T-helper 1 cell treated with Interleukin-12 subunit alpha and Interleukin-12 subunit beta and Interleukin-4 antibody, amounts not matched to agents 30 μg/mL and 1 μg/mL, for 36 hours (primary cell): Measurements from ENCODE around the gene ZNF213.

Experiments used
- H3K27ac Mint-ChIP-seq: one replicate; pipeline ENCODE4 v1.8.0; 2021; ENCODE audit warnings: mild to moderate bottlenecking, mixed read lengths
- H3K27me3 Mint-ChIP-seq: one replicate; pipeline ENCODE4 v1.8.0; 2021; ENCODE audit warnings: low read depth, mixed read lengths
- H3K36me3 Mint-ChIP-seq: one replicate; pipeline ENCODE4 v1.8.0; 2021; ENCODE audit warnings: low read depth, mixed read lengths
- H3K4me1 Mint-ChIP-seq: one replicate; pipeline ENCODE4 v1.8.0; 2021; ENCODE audit warnings: low read depth, mixed read lengths
- H3K4me3 Mint-ChIP-seq: one replicate; pipeline ENCODE4 v1.8.0; 2021; ENCODE audit warnings: mild to moderate bottlenecking, moderate library complexity, mixed read lengths
- H3K9me3 Mint-ChIP-seq: one replicate; pipeline ENCODE4 v1.8.0; 2021; ENCODE audit warnings: mixed read lengths

Gene ZNF213

GRCh38 chr16:3097266-3097665 is 37.6 kb upstream of the ZNF213 start:
- H3K4me1 Mint-ChIP-seq: peaks cover 44% of the 10 kb centered on the region
- H3K27ac Mint-ChIP-seq: no peak overlapping the region
- H3K36me3 Mint-ChIP-seq: peaks cover 3% of the 10 kb centered on the region
- no peak overlapping the region for H3K4me3 Mint-ChIP-seq
- no peaks in the 10 kb centered on the region for H3K9me3 Mint-ChIP-seq
- no peaks in the 10 kb centered on the region for H3K27me3 Mint-ChIP-seq

DNA sequence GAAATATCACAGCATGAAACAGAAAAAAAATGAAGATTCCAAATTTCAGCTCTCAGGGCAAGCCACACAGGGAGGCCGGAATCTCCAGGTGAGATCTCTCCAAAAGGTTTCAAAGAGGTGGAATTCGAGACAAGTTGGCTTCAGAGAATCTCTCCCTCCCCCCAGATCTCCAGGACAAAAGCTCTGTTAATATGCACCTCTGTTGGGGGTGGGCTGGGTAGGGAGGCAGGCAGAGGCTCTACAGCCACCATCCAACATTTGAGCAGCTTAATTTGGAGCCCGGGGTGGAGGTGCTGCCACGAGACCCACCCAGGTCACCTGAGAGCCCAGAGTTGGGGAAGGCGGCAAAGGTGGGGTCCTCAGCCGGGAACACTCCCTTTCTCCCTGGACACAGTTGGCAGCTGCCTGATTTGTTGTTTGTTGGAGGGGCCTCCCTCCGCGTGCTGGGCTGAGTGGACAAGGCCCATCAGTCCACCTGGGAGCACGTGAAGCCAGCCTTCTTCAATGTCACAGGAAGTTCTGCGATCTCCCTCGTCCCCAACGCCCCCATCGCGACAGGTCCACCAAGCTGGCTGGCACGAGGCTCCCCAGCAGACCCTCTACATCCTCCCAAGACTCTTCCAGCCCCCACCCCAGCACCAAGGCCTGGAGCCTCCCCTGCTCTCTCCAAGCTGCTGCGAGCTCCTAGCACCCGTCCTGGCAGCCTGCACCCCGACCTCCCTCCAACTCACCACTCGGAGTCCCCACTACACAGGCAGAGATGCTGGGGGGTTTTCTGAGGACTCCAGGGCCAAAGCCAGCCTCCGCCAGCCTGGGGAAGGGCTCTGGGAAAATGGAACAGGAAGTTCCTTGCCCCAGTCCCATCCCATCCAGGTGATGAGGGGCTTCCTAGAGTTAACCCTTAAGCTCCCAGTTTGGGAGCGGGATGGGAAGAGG is 36.1 kb upstream of the ZNF213 start, which contains the start of gene ZSCAN10:
TSS of gene ZSCAN10 (minus strand) at position 836 of the 936 bp plus-strand sequence. CDS start 6,357 bp downstream, outside the sequence.
- Mint-ChIP-seq H3K4me1 (peaks cover 44% of the 10 kb centered on the region), H3K27me3 (no peaks in the 10 kb centered on the region), H3K36me3 (peaks cover 3% of the 10 kb centered on the region), H3K27ac (peak within 1 kb of the TSS; percentile 82), H3K9me3 (no peaks in the 10 kb centered on the region), H3K4me3 (peak within 1 kb of the TSS; percentile 80)

DNA sequence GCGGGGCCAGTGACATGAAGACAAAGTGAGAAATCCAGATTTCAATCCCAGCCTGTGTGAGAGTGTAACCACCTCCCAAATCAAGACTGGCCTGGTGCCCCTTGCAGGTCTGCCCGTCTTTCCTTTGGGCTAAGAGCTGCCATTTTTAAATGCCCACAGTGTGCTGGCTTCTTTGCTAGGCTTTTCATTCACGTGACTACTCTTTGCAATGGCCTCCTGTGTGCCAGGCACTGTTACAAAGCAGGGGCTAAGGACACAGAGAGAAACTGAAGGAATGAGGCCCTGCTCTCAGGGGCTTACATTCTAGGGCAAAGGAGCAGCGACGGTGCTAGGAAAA is 35.5 kb upstream of the ZNF213 start:
- Mint-ChIP-seq H3K4me3 (no peak overlapping the region), H3K36me3 (peaks cover 3% of the 10 kb centered on the region), H3K27ac (no peak overlapping the region), H3K4me1 (peaks cover 44% of the 10 kb centered on the region), H3K27me3 (no peaks in the 10 kb centered on the region), H3K9me3 (no peaks in the 10 kb centered on the region)

GRCh38 chr16:3099732-3100499 is 34.9 kb upstream of the ZNF213 start:
- H3K36me3 Mint-ChIP-seq: no peaks in the 10 kb centered on the region
- H3K4me3 Mint-ChIP-seq: peak overlapping the region; percentile 80
- peak overlapping the region; percentile 82 for H3K27ac Mint-ChIP-seq
- H3K27me3 Mint-ChIP-seq: no peaks in the 10 kb centered on the region
- no peaks in the 10 kb centered on the region for H3K9me3 Mint-ChIP-seq
- peaks cover 38% of the 10 kb centered on the region for H3K4me1 Mint-ChIP-seq

DNA sequence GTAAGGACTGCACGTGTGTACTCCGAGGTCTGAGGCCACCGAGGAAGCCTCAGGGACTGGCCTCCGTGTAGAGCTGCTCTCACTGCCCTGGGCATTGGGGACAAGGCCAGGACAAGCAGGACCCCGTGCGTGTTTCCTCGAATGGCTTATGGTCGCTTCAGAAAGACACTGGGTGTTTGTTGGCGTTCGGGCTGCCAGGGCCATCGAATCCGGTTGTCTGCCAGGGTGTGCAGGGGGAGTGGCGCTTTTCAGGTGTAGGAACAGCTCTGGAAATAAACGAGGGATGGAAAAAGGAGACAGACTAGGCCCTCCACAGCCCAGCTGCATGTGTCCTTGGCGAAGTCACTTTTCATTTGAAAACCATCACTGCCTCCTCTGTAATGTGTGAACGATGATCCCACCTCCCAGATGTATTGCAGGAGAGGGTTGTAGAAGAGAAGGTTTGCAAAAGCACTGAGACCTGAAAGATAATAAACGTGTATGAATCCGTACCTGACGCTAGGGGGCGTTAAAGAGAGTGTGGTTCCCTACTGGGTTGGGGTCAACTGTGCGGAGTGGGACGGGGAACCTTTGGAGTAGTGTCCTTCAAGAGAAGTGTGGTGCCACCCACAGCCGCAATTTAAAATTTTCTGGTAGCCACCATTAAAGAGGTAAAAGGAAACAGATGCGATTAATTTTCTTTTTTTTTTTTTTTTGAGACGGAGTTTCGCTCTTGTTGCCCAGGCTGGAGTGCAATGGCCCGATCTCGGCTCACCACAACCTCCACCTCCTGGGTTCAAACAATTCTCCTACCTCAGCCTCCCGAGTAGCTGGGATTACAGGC is 33.6 kb upstream of the ZNF213 start:
- peaks cover 36% of the 10 kb centered on the region for H3K4me1 Mint-ChIP-seq
- no peaks in the 10 kb centered on the region for H3K9me3 Mint-ChIP-seq
- no peaks in the 10 kb centered on the region for H3K27me3 Mint-ChIP-seq
- no peaks in the 10 kb centered on the region for H3K36me3 Mint-ChIP-seq
- H3K4me3 Mint-ChIP-seq: peak overlapping the region; percentile 80
- peak overlapping the region; percentile 89 for H3K27ac Mint-ChIP-seq

GRCh38 chr16:3101841-3102470 is 32.9 kb upstream of the ZNF213 start:
- Mint-ChIP-seq H3K27me3 (no peaks in the 10 kb centered on the region), H3K4me3 (peak overlapping the region; percentile 74), H3K27ac (peak overlapping the region; percentile 12), H3K36me3 (no peaks in the 10 kb centered on the region), H3K4me1 (peaks cover 34% of the 10 kb centered on the region), H3K9me3 (no peaks in the 10 kb centered on the region)

GRCh38 chr16:3106205-3106928 is 28.5 kb upstream of the ZNF213 start:
- no peaks in the 10 kb centered on the region for H3K9me3 Mint-ChIP-seq
- peaks cover 3% of the 10 kb centered on the region for H3K27me3 Mint-ChIP-seq
- H3K27ac Mint-ChIP-seq: peak overlapping the region; percentile 90
- peaks cover 16% of the 10 kb centered on the region for H3K4me1 Mint-ChIP-seq
- peak overlapping the region; percentile 86 for H3K4me3 Mint-ChIP-seq
- H3K36me3 Mint-ChIP-seq: no peaks in the 10 kb centered on the region

DNA sequence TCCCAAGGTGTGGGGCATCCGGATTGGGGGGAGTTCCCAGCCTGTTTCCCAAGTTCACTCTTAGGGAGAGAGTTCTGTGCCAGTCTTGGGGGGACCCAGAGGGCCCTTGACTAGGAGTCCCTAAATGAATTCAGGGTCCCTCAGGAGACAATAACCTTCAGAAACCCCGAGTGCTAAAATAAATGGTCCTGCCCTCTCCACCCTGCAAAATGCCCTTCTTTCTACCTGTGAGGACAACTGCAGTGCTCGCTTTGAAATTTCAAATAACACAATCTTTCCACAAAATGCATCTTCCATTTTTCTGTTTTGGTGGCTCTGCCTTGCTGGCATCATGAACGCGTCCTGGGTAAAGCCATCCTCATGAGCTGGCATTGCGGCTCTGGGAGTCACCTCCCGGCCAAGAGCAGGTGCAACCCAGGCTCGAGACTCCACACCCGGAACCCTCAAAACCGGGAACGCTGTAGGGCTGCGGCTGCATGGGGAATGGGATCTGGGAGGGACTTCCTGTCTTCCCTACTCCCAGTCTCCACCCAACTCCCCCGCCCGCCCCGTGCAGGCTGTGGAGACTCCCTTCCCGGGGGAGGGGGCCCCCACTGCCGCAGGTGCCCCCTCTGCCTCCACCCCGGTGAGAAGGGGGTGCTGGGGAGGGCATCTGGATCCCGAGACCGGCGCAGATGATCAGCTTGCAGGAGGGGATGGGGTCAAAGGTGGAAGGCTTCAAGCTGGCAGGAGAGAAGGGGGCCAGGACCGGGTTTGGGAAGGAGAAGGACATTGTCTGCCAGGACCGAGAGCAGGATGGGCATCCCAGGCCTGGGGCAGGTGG is 22.6 kb upstream of the ZNF213 start, which contains the start of gene ZNF205:
TSS of gene ZNF205 (plus strand) at position 529 of the 823 bp plus-strand sequence. CDS start 845 bp downstream, outside the sequence.
- peaks cover 3% of the 10 kb centered on the region for H3K27me3 Mint-ChIP-seq
- no peaks in the 10 kb centered on the region for H3K9me3 Mint-ChIP-seq
- peaks cover 5% of the 10 kb centered on the region for H3K4me1 Mint-ChIP-seq
- peaks cover 4% of the 10 kb centered on the region for H3K36me3 Mint-ChIP-seq
- no peak within 1 kb of the TSS for H3K27ac Mint-ChIP-seq
- no peak within 1 kb of the TSS for H3K4me3 Mint-ChIP-seq

DNA sequence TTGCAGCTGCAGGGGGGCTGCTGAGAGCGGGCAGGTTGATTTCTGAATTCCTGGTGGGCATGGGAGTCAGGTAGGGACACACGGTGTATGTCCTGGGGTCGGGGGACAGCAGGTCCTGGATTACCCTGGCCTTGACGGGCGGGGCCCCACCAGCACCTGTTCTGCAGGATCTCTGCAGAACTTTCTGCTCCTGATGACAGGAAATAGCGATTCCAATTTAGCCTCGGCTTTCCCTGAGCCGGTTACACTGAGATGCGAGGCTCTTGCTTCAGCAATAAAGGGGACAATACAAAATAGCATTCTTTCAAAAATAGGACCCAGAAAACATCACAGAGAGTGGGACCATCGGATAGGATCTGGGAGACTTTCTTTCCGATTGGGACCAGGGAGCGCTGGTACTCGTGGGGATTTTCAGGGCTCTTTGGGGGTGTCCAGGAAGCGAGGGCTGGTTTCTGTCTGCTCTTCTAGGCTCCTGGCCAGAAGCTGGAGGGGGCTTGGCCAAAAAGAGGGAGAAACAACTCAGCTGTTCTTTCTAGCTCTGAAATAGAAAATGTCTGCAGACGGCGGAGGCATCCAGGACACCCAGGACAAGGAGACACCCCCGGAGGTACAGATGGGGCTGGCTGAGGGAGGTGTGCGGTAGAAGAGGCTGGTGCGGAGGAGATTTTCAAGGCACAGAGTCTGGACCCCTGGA is 21.8 kb upstream of the ZNF213 start:
- H3K4me3 Mint-ChIP-seq: no peak overlapping the region
- peaks cover 4% of the 10 kb centered on the region for H3K36me3 Mint-ChIP-seq
- H3K9me3 Mint-ChIP-seq: no peaks in the 10 kb centered on the region
- H3K27me3 Mint-ChIP-seq: peaks cover 3% of the 10 kb centered on the region
- no peak overlapping the region for H3K27ac Mint-ChIP-seq
- peaks cover 4% of the 10 kb centered on the region for H3K4me1 Mint-ChIP-seq

- Mint-ChIP-seq H3K9me3 (no peaks in the 10 kb centered on the region), H3K27me3 (peaks cover 3% of the 10 kb centered on the region), H3K4me3 (no peak overlapping the region), H3K36me3 (peaks cover 4% of the 10 kb centered on the region), H3K4me1 (peaks cover 4% of the 10 kb centered on the region), H3K27ac (no peak overlapping the region)
Observed at GRCh38 chr16:3113765-3114479, 20.9 kb upstream of the ZNF213 start.

DNA sequence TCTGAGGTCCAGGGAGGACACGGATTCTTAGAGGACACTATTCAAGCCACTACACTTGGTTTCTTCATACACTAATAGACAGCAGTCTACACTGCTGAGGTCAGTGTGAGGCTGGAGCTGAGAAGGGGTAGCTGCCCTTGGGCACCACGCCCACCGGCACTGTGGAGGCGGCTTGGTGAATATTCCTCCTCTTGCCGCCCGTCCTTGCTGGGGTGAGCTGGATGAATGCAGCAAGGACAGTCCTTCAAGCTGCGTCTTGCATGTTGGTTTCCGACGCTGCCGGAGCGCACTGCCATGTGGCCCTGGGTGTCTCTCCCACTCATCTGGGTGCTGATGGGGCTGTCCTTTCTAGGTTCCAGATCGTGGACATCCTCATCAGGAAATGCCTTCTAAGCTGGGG is 19.8 kb upstream of the ZNF213 start:
- H3K27me3 Mint-ChIP-seq: no peaks in the 10 kb centered on the region

GRCh38 chr16:3115561-3115960 is 19.3 kb upstream of the ZNF213 start:
- Mint-ChIP-seq H3K27me3 (no peaks in the 10 kb centered on the region), H3K4me1 (peaks cover 3% of the 10 kb centered on the region), H3K27ac (no peak overlapping the region), H3K9me3 (no peaks in the 10 kb centered on the region), H3K4me3 (no peak overlapping the region), H3K36me3 (peaks cover 4% of the 10 kb centered on the region)

More for the DNA sequence above, 19.8 kb upstream of the ZNF213 start:
- Mint-ChIP-seq H3K4me1 (peaks cover 3% of the 10 kb centered on the region), H3K36me3 (peaks cover 4% of the 10 kb centered on the region), H3K27ac (no peak overlapping the region), H3K4me3 (no peak overlapping the region), H3K9me3 (no peaks in the 10 kb centered on the region)
